Pulmonary artery endothelial cell (primary cell): Measurements from ENCODE around the gene SLC16A9. TPM values are rescaled to one million over a fixed set of nuclear protein-coding genes. Genes with fewer than 3 reads are reported as not detected.

ENCODE experiments used
- total RNA-seq: library from RNA; depleted of rRNA; stranded (reverse); fragments of >200 nt; gene quantifications from 2 replicates; pipeline ENCODE4 v1.2.3, GENCODE V29; 2014

SLC16A9 gene
- total RNA-seq, 1 donor from 2014 or later = 0.07 TPM

Other genes starting within 250 kb of the SLC16A9 start
- gene MRLN, start 43.6 kb upstream of the SLC16A9 start, total RNA-seq = not detected in 2 replicates
- 24.1 and 27.3 TPM in 2 replicates for gene CCDC6, start 196.7 kb upstream of the SLC16A9 start, total RNA-seq